Endothelial cell of umbilical vein (primary cell): ENCODE data around the gene AHNAK2. TPM values are rescaled to one million over a fixed set of nuclear protein-coding genes. Genes with fewer than 3 reads are reported as not detected.

ENCODE experiments used
- BruUV-seq: library from RNA; stranded (reverse); fragments of 400-500 nt; replicated peaks from 2 replicates; lab custom pipeline; 2021; lab: Mats Ljungman, UMichigan
- CTCF ChIA-PET: fragments of 300-600, 350-600 bp; sonication (Branson Sonifier 250); formaldehyde crosslinking; loops from one replicate; lab custom pipeline; 2021; ENCODE audit warnings: antibody characterized with exemption, inconsistent platforms; lab: Charles Lee
- POLR2A ChIA-PET: fragments of 300-600, 350-600 bp; sonication (Branson Sonifier 250); formaldehyde crosslinking; loops from one replicate; lab custom pipeline; 2021; ENCODE audit warnings: antibody characterized with exemption, inconsistent platforms; lab: Charles Lee
- DNase-seq: peaks from one replicate; pipeline ENCODE4 v3.0.0-alpha.2; 2011; ENCODE audit warnings: low read depth, low spot score
- FAIRE-seq: peaks from 2 replicates; lab custom pipeline; 2011; peaks lifted over from hg19 to GRCh38; lab: Jason Lieb, UNC
- H2AFZ ChIP-seq: 2 replicates; pipeline ENCODE4 v1.6.0; 2012; ENCODE audit warnings: low read depth, low read length, control low read depth, inconsistent platforms
- H3K27ac ChIP-seq: 2 replicates; pipeline ENCODE4 v1.5.1; 2011; ENCODE audit warnings: low read depth, mild to moderate bottlenecking, control low read depth, low read length, moderate library complexity; ENCODE audit not compliant: insufficient read depth
- H3K27me3 ChIP-seq, 2 experiments: 2 replicates each; pipeline versions ENCODE4 v1.6.0 to v1.6.1; 2011; ENCODE audit warnings: low read length in 2 of 2, mixed read lengths in 1 of 2; ENCODE audit not compliant: control insufficient read depth in 2 of 2, insufficient read depth in 2 of 2
- H3K36me3 ChIP-seq, 2 experiments: 2 replicates in 1 of 2; 3 replicates in 1 of 2; pipeline ENCODE4 v1.5.1; 2011; ENCODE audit warnings: low read length in 2 of 2, mild to moderate bottlenecking in 1 of 2, moderate library complexity in 1 of 2; ENCODE audit not compliant: control insufficient read depth in 2 of 2, insufficient read depth in 2 of 2; ENCODE audit errors: extremely low read depth in 1 of 2
- H3K4me1 ChIP-seq: 3 replicates; pipeline ENCODE4 v1.5.1; 2011; ENCODE audit warnings: mild to moderate bottlenecking, low read length; ENCODE audit not compliant: control insufficient read depth, insufficient read depth; ENCODE audit errors: extremely low read depth
- H3K4me2 ChIP-seq: 2 replicates; pipeline ENCODE4 v1.6.1; 2011; ENCODE audit warnings: low read length, control low read depth, mixed read lengths; ENCODE audit not compliant: insufficient read depth
- H3K4me3 ChIP-seq, 3 experiments: fragments of 200-600 bp in 1 of 3; sonication (generic), shearing (Covaris generic) in 1 of 3; replicated peaks in 1 of 3; 2 replicates each; pipeline ENCODE4 v1.5.1; 2011 to 2016; ENCODE audit warnings: control low read depth in 3 of 3, low read length in 3 of 3, mild to moderate bottlenecking in 2 of 3, inconsistent platforms in 1 of 3, low read depth in 1 of 3, moderate library complexity in 1 of 3; ENCODE audit not compliant: insufficient read depth in 1 of 3
- H3K79me2 ChIP-seq: 2 replicates; pipeline ENCODE4 v1.6.0; 2012; ENCODE audit warnings: low read length, inconsistent platforms; ENCODE audit not compliant: control insufficient read depth, insufficient read depth
- H3K9ac ChIP-seq: replicated peaks from 2 replicates; pipeline ENCODE3; 2011; ENCODE audit warnings: low read length, control low read depth; ENCODE audit not compliant: insufficient read depth; ENCODE audit errors: extremely low read depth
- H3K9me1 ChIP-seq: replicated peaks from 3 replicates; pipeline ENCODE4 v1.6.0; 2011; ENCODE audit warnings: mild to moderate bottlenecking, low read length; ENCODE audit not compliant: control insufficient read depth, insufficient read depth; ENCODE audit errors: extremely low read depth
- H3K9me3 ChIP-seq: replicated peaks from 2 replicates; pipeline ENCODE4 v1.5.1; 2012; ENCODE audit warnings: low read length, inconsistent platforms; ENCODE audit not compliant: control insufficient read depth, insufficient read depth
- H4K20me1 ChIP-seq: replicated peaks from 2 replicates; pipeline ENCODE3; 2011; ENCODE audit warnings: mild to moderate bottlenecking, low read length; ENCODE audit not compliant: control insufficient read depth, insufficient read depth; ENCODE audit errors: extremely low read depth
- EZH2 ChIP-seq: IDR thresholded peaks from 2 replicates; pipeline ENCODE4 v1.6.1; 2012; ENCODE audit warnings: borderline replicate concordance, low read depth, mild to moderate bottlenecking, moderate library complexity, low read length, inconsistent platforms; ENCODE audit not compliant: severe bottlenecking
- FOS ChIP-seq: IDR thresholded peaks from 2 replicates; pipeline ENCODE4 v1.6.1; 2011; ENCODE audit warnings: mild to moderate bottlenecking, low read length, moderate library complexity, borderline replicate concordance; ENCODE audit not compliant: insufficient read depth
- GATA2 ChIP-seq: IDR thresholded peaks from 2 replicates; pipeline ENCODE4 v1.7.0; 2011; ENCODE audit warnings: low read depth, mild to moderate bottlenecking, moderate library complexity, mixed read lengths, low read length; ENCODE audit not compliant: insufficient read length, insufficient read depth
- JUN ChIP-seq: IDR thresholded peaks from 2 replicates; pipeline ENCODE4 v1.6.1; 2011; ENCODE audit warnings: borderline replicate concordance, low read depth; ENCODE audit not compliant: insufficient read length, insufficient read depth
- MYC ChIP-seq: IDR thresholded peaks from one replicate; pipeline ENCODE4 v1.6.1; 2011; ENCODE audit warnings: mild to moderate bottlenecking, low read depth, low read length
- POLR2A ChIP-seq: IDR thresholded peaks from 2 replicates; pipeline ENCODE4 v1.6.1; 2012; ENCODE audit warnings: low read depth, mild to moderate bottlenecking, control low read depth, low read length
- POLR2AphosphoS5 ChIP-seq: IDR thresholded peaks from 2 replicates; pipeline ENCODE4 v1.6.1; 2012; ENCODE audit warnings: low read depth, mild to moderate bottlenecking, control low read depth, low read length, moderate library complexity; ENCODE audit not compliant: insufficient read depth
- dilution Hi-C: fragments of 300-500 bp; cut with MboI; formaldehyde crosslinking; loops from one replicate; pipeline ENCODE4 v1.15.0; 2019; ENCODE audit warnings: low sequenced_read_pairs; ENCODE audit not compliant: extremely low pct_ligation_motif_present
- intact Hi-C: fragments of 100-400 bp; cut with micrococcal nuclease; formaldehyde crosslinking; loops from one replicate; pipeline ENCODE4 v1.10.0; 2022
- polyA plus RNA-seq, 4 experiments: library from polyadenylated mRNA; depleted of rRNA in 3 of 4; stranded (reverse) in 3 of 4; unstranded in 1 of 4; fragments of >200 nt; gene quantifications; 2 replicates each; pipeline versions ENCODE4 v1.2.1 to v1.2.3, GENCODE V29; 2011 to 2012; ENCODE audit warnings: missing spikeins in 1 of 4
- total RNA-seq: library from RNA; stranded (reverse); gene quantifications from 2 replicates; pipeline ENCODE4 v1.2.3, GENCODE V29; 2021
- TF ChIP-seq, protein P1 (sequence below): IDR thresholded peaks from 2 replicates; pipeline ENCODE4 v1.6.1; 2011; ENCODE audit not compliant: insufficient read depth, insufficient read length
- TF ChIP-seq, protein P2 (sequence below), 2 donors: IDR thresholded peaks; 1 replicate in 1 of 2; 2 replicates in 1 of 2; pipeline ENCODE4 v1.5.1; 2011; ENCODE audit warnings: low read length in 2 of 2, mild to moderate bottlenecking in 2 of 2, moderate library complexity in 2 of 2, control low read depth in 1 of 2, inconsistent platforms in 1 of 2, low read depth in 1 of 2; ENCODE audit not compliant: insufficient read depth in 1 of 2; ENCODE audit errors: extremely low read depth in 1 of 2

The AHNAK2 gene
- total and polyA plus RNA-seq, 2 donors (not counting 3 experiments of a cell fraction or from before 2014, with no cell fraction given) = 17.7 to 68.7 TPM

DNA sequence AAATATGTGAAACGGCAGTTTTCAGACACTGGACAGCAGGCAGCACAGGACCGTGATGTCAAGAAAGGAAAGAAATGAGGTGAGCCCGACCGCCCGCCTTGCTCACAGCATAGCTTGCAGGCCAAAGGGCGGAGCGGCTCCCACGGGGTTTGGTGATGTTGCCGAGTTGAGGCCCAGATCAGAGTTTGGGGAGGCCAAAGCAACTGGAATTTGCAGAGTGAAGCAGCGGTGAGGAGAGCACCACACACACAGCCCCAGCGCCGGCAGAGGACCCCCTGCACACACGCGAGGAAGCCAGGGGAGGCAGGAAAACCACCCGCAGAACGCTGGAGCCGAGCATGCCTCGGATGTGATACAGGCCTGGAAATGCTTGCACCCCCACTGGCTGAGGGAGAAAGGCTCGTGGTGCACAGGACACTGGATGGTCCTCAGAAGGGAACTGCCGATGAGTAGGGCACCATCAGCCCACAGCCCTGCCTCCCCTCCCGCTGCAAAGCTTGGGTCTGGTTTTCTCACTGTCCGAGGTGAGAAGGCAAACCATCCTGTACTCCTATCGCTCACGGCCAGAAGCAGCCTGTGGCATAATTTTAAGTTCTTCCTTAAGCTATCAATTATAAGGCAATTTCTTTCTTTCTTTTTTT, 79.2 kb downstream of the AHNAK2 start:
- POLR2A ChIA-PET = no interaction called here
- DNase-seq (no peak), FAIRE-seq (no peak)
- Histone ChIP-seq H3K27me3 (peaks cover 0 to 3% of the 10 kb centered on the region in 2 experiments), H3K4me2 (no peak overlapping the region), H3K27ac (no peak overlapping the region), H3K9me1 (no peaks in the 10 kb centered on the region), H3K79me2 (no peaks in the 10 kb centered on the region), H3K9ac (no peak overlapping the region), H4K20me1 (no peaks in the 10 kb centered on the region), H3K4me3 (no peak overlapping the region), H3K36me3 (no peaks in the 10 kb centered on the region), H3K4me1 (peaks cover 15% of the 10 kb centered on the region), H3K9me3 (no peaks in the 10 kb centered on the region), H2AFZ (no peak overlapping the region)
- TF ChIP-seq, protein P1, sequence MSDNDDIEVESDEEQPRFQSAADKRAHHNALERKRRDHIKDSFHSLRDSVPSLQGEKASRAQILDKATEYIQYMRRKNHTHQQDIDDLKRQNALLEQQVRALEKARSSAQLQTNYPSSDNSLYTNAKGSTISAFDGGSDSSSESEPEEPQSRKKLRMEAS = no peak
- TF ChIP-seq, protein P2, sequence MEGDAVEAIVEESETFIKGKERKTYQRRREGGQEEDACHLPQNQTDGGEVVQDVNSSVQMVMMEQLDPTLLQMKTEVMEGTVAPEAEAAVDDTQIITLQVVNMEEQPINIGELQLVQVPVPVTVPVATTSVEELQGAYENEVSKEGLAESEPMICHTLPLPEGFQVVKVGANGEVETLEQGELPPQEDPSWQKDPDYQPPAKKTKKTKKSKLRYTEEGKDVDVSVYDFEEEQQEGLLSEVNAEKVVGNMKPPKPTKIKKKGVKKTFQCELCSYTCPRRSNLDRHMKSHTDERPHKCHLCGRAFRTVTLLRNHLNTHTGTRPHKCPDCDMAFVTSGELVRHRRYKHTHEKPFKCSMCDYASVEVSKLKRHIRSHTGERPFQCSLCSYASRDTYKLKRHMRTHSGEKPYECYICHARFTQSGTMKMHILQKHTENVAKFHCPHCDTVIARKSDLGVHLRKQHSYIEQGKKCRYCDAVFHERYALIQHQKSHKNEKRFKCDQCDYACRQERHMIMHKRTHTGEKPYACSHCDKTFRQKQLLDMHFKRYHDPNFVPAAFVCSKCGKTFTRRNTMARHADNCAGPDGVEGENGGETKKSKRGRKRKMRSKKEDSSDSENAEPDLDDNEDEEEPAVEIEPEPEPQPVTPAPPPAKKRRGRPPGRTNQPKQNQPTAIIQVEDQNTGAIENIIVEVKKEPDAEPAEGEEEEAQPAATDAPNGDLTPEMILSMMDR (IDR thresholded peaks at IDR 0.05; ENCODE audit: extremely low read depth in 1 of 2, insufficient read depth in 1 of 2, low read depth in 1 of 2, low read length in 2 of 2) = no peak
- no peak for TF ChIP-seq EZH2
- TF ChIP-seq POLR2AphosphoS5 = no peak
- no peak for TF ChIP-seq MYC
- no peak for TF ChIP-seq JUN
- TF ChIP-seq GATA2 = no peak
- TF ChIP-seq FOS = no peak
- TF ChIP-seq POLR2A = no peak
- no TSS peak for BruUV-seq
- CTCF ChIA-PET = interaction anchor here (1.1 to 1.8 kb wide), 5 partner anchors 66 to 188 kb away, joined by 3 to 13 read pairs (median 4); no protein-coding TSS in a partner anchor
- dilution Hi-C loops (no loop called here), intact Hi-C loops (no loop called here)
